Loucy (cell line): ENCODE results near the gene ARHGAP6.
"Not testable (repeated sequence)": the region's sequence is repeated elsewhere in the genome, so short reads cannot be mapped to it uniquely, and the experiment has no call there.

Experiments used
- H2AFZ ChIP-seq: fragments of 200-600 bp; sonication (generic); 2 replicates; pipeline ENCODE4 v1.6.0; 2016; ENCODE audit warnings: antibody characterized with exemption, mild to moderate bottlenecking, low read length, moderate library complexity
- H3F3A ChIP-seq: fragments of 200-600 bp; 2 replicates; pipeline ENCODE4 v1.6.0; 2016; ENCODE audit warnings: antibody characterized with exemption, low read depth, mild to moderate bottlenecking
- H3K27me3 ChIP-seq: fragments of 200-600 bp; sonication (generic); 2 replicates; pipeline ENCODE4 v1.6.1; 2014; ENCODE audit warnings: low read length, mild to moderate bottlenecking; ENCODE audit not compliant: insufficient read depth, poor library complexity, severe bottlenecking
- H3K36me3 ChIP-seq: fragments of 200-600 bp; sonication (generic); 2 replicates; pipeline ENCODE4 v1.6.1; 2016; ENCODE audit warnings: low read length; ENCODE audit not compliant: insufficient read depth
- H3K4me1 ChIP-seq: fragments of 200-600 bp; sonication (generic); 2 replicates; pipeline ENCODE4 v1.5.1; 2014; ENCODE audit warnings: low read length, mild to moderate bottlenecking; ENCODE audit not compliant: insufficient read depth, poor library complexity, severe bottlenecking
- H3K4me2 ChIP-seq: fragments of 200-600 bp; sonication (generic); 2 replicates; pipeline ENCODE4 v1.6.0; 2014; ENCODE audit warnings: antibody characterized with exemption, low read length, low read depth, mild to moderate bottlenecking; ENCODE audit not compliant: poor library complexity, severe bottlenecking
- H3K4me3 ChIP-seq: fragments of 200-600 bp; sonication (generic); 2 replicates; pipeline ENCODE4 v1.5.1; 2014; ENCODE audit warnings: low read length, mild to moderate bottlenecking, mixed read lengths; ENCODE audit not compliant: poor library complexity, severe bottlenecking
- H3K79me2 ChIP-seq: fragments of 200-600 bp; sonication (generic); 2 replicates; pipeline ENCODE4 v1.6.1; 2014; ENCODE audit warnings: low read length; ENCODE audit not compliant: insufficient read depth
- H3K9ac ChIP-seq: fragments of 200-600 bp; sonication (generic); 2 replicates; pipeline ENCODE4 v1.6.0; 2014; ENCODE audit warnings: mild to moderate bottlenecking, low read depth, low read length, moderate library complexity; ENCODE audit not compliant: poor library complexity, severe bottlenecking
- H3K9me2 ChIP-seq: fragments of 200-600 bp; sonication (generic); replicated peaks from 2 replicates; pipeline ENCODE4 v1.6.1; 2016; ENCODE audit warnings: low read depth, low read length, mixed read lengths
- H3K9me3 ChIP-seq: fragments of 200-600 bp; sonication (generic); 2 replicates; pipeline ENCODE4 v1.6.1; 2014; ENCODE audit warnings: mild to moderate bottlenecking, antibody characterized with exemption, low read length, low read depth; ENCODE audit not compliant: insufficient read depth
- H4K20me1 ChIP-seq: fragments of 200-600 bp; sonication (generic); 2 replicates; pipeline ENCODE4 v1.6.0; 2014; ENCODE audit warnings: antibody characterized with exemption, low read length, mild to moderate bottlenecking; ENCODE audit not compliant: insufficient read depth, poor library complexity, severe bottlenecking
- CTCF ChIP-seq: fragments of 200-600 bp; sonication (generic); conservative IDR thresholded peaks from 2 replicates; pipeline ENCODE4 v1.5.1; 2014; ENCODE audit warnings: mild to moderate bottlenecking, antibody characterized with exemption, low read length
- EZH2phosphoT487 ChIP-seq: fragments of 200-600 bp; IDR thresholded peaks from 2 replicates; pipeline ENCODE4 v1.6.1; 2018; ENCODE audit warnings: antibody characterized with exemption, mild to moderate bottlenecking, moderate library complexity, borderline replicate concordance

The ARHGAP6 gene

GRCh38 chrX:11239230-11239629 is 426.5 kb downstream of the ARHGAP6 start:
- H3F3A ChIP-seq, result no peaks in the 10 kb centered on the region
- no peaks in the 10 kb centered on the region for H3K9me3 ChIP-seq
- H2AFZ ChIP-seq, result no peak overlapping the region
- H3K79me2 ChIP-seq, result no peaks in the 10 kb centered on the region
- H3K4me1 ChIP-seq, result no peaks in the 10 kb centered on the region
- H3K9me2 ChIP-seq, result no peaks in the 10 kb centered on the region
- TF ChIP-seq EZH2phosphoT487, result no peak
- TF ChIP-seq CTCF, result no peak
- no peak overlapping the region for H3K4me3 ChIP-seq
- H3K27me3 ChIP-seq, result no peaks in the 10 kb centered on the region
- no peak overlapping the region for H3K4me2 ChIP-seq
- H4K20me1 ChIP-seq, result no peaks in the 10 kb centered on the region
- no peak overlapping the region for H3K9ac ChIP-seq
- no peaks in the 10 kb centered on the region for H3K36me3 ChIP-seq

- H3F3A ChIP-seq, H3K9ac ChIP-seq, H3K79me2 ChIP-seq: not testable (repeated sequence)
Measured at GRCh38 chrX:11235377-11235776, 430.3 kb downstream of the ARHGAP6 start.

GRCh38 chrX:11215191-11215921 is 450.4 kb downstream of the ARHGAP6 start:
- H3K4me1 ChIP-seq, result no peaks in the 10 kb centered on the region
- H3K9me3 ChIP-seq, result no peaks in the 10 kb centered on the region
- no peaks in the 10 kb centered on the region for H4K20me1 ChIP-seq
- H3K4me2 ChIP-seq, result no peak overlapping the region
- H3F3A ChIP-seq, result no peaks in the 10 kb centered on the region
- no peaks in the 10 kb centered on the region for H3K79me2 ChIP-seq
- no peaks in the 10 kb centered on the region for H3K9me2 ChIP-seq
- no peak overlapping the region for H3K9ac ChIP-seq
- no peaks in the 10 kb centered on the region for H3K27me3 ChIP-seq
- H3K36me3 ChIP-seq, result no peaks in the 10 kb centered on the region
- H3K4me3 ChIP-seq, result no peak overlapping the region
- no peak overlapping the region for H2AFZ ChIP-seq
- TF ChIP-seq EZH2phosphoT487, result no peak
- TF ChIP-seq CTCF, result no peak

More at GRCh38 chrX:11235377-11235776, 430.3 kb downstream of the ARHGAP6 start:
- not testable (repeated sequence) for H3K9me3 ChIP-seq, H3K9me2 ChIP-seq, H3K36me3 ChIP-seq, H3K4me2 ChIP-seq, H3K27me3 ChIP-seq, H3K4me3 ChIP-seq, H2AFZ ChIP-seq, H4K20me1 ChIP-seq, H3K4me1 ChIP-seq
